GM19043 (cell line): Measurements from ENCODE around the gene MN1.

Source experiments
- ATAC-seq: cut with Tn5 transposase; IDR thresholded peaks from one replicate; pipeline ENCODE4 v1.9.1; 2021; ENCODE audit warnings: low read depth; ENCODE audit not compliant: unreplicated experiment

MN1 gene

GRCh38 chr22:27827604-27828587 lies 26.3 kb upstream of the MN1 start:
- ATAC-seq = no peak

- ATAC-seq = no peak
These were observed 23.6 kb upstream of the MN1 start for GRCh38 chr22:27825174-27825573.

DNA sequence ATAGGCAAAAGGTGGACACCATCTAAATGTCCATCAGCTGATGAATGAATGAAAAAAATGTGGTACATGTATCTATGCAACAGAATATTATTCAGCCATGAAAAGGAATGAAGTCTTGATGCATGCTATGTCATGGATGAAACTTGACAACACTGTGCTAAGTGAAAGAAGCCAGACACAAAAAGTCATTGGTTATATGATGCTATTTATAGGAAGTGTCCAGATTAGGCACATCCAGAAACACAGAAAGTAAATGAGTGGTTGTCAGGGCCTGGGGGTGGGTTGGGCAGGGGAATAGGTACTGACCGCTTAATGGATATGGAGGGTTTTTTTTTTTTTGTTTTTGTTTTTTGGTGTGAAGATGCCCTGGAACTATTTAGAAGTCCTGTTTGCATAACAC lies 21.7 kb upstream of the MN1 start:
- no peak for ATAC-seq

DNA sequence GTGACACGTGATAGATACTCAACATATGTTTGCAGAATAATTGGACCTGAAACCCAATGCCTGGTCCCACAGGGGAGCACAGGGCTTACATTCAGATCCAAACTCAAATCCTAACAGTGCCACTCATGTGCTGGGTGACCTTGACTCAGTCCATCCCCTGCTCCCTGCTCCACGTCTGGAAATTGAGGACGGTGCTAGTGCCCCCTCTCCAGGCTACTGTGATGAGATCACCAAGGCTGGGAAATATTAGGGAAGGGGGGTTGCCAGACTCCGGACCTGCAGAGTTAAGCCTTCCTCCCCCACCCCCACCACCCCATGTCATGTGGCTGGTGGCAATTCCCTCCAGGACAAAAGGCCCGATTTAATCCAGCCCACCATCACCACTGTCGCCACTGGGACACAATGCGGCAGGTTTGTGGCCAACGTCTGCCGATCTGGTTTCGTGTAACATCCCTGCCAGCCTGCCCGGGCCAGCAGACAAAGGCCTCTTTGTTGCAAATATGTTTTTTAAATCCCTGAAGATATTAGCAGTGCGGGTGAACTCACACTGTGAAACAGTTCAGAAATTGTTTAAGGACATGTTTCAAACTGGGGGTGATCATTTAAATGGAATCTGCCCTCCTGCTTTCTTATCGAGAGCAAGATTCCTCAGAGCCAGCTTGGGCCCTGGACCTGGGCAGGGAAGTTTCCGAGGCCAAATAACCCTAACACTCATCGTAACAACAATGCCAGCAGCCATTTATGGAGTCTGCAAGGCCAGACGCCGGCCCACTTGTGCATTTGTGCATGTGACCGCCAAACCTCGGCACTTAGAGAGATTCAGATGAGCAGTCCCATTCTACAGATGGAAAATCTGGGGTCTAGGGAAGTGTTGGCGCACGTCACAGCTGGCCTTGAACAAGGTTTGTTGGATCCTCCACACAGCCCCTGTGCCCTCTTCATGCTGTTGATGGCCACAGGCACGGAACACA lies 19.6 kb upstream of the MN1 start:
- no peak for ATAC-seq

- no peak for ATAC-seq
These were observed 15.0 kb upstream of the MN1 start for GRCh38 chr22:27816552-27816951.

DNA sequence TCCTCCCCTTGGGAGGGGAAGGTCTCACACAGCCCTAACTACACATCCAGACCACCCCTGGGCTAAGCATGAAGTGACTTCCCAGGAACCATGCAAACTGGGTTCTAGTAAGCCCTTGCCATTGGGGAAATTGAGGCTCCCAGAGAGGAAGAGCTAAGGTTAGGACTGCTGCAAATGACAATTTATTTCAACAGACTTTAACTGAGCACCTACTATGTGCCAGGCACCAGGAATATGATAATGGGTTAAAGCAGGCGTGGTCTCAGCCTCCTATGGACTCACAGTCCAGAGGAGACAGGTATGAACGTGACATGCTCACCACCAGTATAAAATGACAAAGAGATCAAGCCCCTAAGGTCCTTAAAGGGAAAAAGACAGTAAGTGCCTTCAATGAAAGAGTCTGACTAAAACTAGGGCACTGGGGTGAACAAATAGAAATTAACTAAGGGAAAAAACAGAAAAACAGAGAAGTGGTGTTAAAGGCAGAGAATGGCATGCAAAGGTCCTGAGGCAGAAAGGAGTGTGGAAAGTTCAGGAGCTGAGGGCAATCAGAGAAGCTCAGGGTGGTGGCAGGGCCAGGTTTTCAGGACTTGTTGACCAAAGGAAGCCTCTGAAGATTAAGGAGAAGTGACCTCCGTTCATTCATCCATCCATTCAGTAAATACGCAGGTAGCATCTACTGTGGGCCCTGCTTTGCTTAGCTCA lies 14.4 kb upstream of the MN1 start:
- no peak for ATAC-seq

- ATAC-seq = no peak
These were observed 13.4 kb upstream of the MN1 start for GRCh38 chr22:27814993-27815392.

- no peak for ATAC-seq
These were observed 10.2 kb upstream of the MN1 start for GRCh38 chr22:27811778-27812177.

DNA sequence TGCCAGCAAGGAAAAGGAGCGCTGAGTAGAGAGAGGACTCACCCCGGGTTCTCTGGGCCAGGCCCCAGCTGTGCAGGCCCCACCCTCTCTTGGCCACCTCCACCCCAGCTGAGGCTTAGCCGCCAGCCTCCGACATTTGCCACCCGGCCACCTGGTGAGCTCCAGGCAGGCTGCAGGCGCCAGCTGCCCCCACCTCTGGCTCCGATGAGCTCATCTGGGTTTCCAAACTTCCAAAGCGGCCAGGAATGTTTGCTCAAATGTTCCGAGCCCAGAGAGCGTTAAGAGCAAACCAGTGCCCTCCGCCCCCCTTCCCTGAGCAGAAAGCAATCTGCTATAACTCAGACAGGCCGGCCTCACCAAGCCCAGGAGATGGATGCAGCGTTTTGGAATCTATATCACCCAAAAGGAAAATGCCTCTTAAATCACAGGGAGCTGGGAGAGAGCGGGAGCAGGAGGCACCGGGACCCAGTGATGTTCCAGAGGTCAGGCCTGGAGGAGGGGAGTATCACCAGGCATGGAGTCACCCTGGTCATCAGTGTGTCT lies 9.1 kb upstream of the MN1 start:
- ATAC-seq = no peak

GRCh38 chr22:27809700-27810608 lies 8.4 kb upstream of the MN1 start:
- ATAC-seq = no peak

- no peak for ATAC-seq
These were observed 7.7 kb upstream of the MN1 start for GRCh38 chr22:27809226-27809603.

DNA sequence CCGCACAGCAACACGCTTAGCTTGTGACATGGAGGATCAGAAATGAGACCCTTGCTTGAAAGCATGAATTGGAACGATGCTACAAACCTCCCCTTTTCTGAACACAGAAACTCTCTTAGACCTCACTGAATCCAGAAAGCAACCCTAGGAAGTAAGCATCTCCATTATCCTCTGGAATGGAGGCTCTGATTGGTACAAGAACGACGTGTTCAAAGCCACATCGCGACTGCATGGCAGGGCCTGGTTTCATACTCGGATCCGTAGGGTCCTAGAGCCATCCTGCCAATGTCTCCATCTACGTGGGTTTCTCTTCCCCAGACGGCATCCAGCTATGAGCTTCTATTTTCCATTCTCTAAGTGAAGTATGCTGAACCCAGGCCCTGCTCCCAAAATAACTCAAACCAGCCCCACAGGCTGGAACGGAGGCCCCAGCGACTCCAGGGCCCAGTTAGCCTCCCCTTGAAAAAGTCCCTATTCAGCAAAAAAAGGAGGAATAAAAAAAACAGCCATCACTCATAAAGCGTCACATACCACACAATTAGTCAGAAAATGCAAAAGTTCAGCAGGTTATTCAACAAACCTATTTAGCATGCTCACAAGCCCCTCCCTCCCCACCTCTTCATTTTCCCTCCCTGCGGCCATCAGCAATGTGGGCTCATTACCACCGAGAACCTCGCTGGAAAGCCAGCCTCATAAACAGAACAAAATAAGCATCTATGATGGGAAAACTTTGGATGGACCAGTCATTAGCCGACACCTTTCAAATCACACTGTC lies 7.1 kb upstream of the MN1 start:
- no peak for ATAC-seq

DNA sequence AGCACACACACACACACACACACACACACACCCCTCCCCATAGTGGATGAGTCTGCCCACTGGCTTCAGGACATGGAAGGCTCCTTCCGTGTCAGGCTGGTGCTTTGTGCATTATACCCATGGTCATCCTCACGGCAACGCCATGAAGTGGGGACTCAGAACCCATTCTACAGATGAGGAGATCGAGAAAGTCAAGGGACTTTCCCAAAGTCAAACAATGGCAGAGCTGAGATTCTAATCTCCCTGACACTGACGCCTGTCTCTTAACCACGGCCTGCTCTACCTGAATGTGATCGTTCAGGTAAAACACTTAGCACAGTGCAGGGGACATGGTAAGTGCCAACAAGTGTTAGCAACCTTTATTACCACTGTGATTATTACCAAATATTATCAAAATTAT lies 4.3 kb upstream of the MN1 start:
- no peak for ATAC-seq

GRCh38 chr22:27804470-27805297 lies 3.1 kb upstream of the MN1 start:
- ATAC-seq = no peak

DNA sequence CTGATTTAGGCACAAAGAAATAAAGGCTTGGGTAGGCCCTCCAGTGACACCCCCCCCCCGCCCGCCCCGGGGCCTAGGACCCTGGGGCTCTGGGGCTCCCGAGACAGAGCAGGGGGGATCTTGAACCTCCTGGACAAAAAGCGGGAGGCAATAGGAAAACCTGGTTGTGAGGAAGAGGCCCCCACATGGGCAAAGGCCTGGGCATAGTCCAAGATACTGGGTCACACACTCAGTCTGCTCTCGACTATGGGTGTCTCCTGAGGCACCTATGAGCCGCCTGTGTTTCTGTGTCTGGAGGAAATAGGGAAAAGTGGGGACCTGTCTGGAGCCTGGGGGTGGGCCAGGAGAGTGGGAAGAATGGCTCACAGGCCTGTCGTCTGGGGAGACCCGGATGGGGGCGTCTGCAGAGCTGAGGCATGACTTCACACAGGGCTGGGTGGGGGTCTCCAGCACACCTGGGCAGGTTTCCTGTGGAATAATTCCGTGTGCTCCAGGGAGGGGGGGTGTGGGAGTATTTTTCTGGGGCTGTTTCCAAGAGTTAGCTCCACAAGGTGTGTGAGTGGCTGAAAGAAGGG lies 2.4 kb upstream of the MN1 start:
- ATAC-seq = no peak

DNA sequence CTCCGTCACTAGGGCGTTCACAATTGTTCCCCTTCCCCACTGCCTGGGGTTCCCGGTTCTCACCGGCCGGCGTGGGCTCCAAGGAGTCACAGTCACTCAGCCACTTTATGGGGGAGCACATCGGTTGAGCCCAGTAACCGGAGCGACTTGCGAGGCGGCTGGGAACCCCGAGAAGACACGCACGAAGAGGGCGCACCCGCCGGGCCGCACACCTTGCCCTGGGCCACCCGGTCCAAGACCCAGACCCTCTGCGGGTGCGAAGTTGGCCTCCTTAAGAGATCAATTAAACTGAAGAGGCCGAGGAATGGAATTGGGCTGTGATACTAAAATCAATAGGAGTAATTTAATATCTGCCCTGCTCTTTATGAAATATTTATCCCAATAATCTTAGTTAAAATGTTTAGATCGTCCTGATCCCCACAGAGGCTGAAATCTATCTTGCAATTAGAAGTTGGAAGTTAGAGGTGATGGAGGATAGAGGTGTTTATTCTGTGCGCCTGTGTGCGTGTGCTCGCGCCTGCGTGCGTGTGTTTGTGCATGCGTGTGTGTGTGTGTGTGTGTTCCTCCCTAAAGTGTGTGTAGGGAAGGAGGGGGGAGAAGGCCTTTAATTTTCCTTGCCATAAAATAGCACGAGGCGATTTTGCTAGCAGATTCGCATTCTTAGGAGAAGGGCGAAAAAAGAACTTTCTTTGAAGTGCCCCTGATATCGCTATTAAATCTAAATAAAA lies 954 bp upstream of the MN1 start:
- no peak for ATAC-seq

DNA sequence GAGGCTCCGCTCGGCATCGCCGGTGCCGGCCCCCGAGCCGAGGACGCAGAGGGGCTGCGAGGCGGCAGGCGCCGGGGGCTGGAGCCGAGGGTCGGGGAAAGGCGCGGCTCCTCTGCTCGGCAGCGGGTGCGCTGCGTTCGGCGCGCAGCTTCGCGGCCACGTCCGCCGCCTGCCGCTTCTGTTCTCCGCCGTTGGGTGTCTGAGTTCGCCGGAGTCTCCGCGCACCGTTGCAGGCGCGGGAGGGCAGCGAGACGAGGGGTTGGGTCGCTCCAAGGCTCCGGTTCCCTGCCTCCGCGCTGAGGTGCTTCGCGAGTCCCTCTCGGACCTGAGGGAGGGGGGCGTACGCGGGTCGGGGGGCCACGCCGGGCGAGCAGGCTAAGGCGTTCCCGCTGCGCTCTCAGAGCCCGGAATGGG lies 347 bp downstream of the MN1 start:
- ATAC-seq = no peak
